ENCODE data around the gene CGREF1.

Gene CGREF1

GRCh38 chr2:27092696-27093429, 26.1 kb downstream of the CGREF1 start:
- TF ChIP-seq, protein P1, sequence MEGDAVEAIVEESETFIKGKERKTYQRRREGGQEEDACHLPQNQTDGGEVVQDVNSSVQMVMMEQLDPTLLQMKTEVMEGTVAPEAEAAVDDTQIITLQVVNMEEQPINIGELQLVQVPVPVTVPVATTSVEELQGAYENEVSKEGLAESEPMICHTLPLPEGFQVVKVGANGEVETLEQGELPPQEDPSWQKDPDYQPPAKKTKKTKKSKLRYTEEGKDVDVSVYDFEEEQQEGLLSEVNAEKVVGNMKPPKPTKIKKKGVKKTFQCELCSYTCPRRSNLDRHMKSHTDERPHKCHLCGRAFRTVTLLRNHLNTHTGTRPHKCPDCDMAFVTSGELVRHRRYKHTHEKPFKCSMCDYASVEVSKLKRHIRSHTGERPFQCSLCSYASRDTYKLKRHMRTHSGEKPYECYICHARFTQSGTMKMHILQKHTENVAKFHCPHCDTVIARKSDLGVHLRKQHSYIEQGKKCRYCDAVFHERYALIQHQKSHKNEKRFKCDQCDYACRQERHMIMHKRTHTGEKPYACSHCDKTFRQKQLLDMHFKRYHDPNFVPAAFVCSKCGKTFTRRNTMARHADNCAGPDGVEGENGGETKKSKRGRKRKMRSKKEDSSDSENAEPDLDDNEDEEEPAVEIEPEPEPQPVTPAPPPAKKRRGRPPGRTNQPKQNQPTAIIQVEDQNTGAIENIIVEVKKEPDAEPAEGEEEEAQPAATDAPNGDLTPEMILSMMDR (IDR thresholded peaks at IDR 0.05; ENCODE audit: borderline replicate concordance, extremely low read depth, low read length, poor library complexity, severe bottlenecking): no peak
- TF ChIP-seq EZH2 (IDR thresholded peaks at IDR 0.05; ENCODE audit: borderline replicate concordance, low read depth, low read length, severe bottlenecking): no peak
- Histone ChIP-seq H3K4me3 (ENCODE audit: low read depth in 1 of 2, low read length in 2 of 2) (no peak overlapping the region), H3K27me3 (ENCODE audit: insufficient read depth, low read length, poor library complexity) (no peaks in the 10 kb centered on the region), H3K4me1 (ENCODE audit: insufficient read depth, low read length) (peaks cover 17% of the 10 kb centered on the region), H3K4me2 (ENCODE audit: insufficient read depth, low read length) (no peak overlapping the region), H3K79me2 (ENCODE audit: insufficient read depth, low read length) (no peaks in the 10 kb centered on the region), H4K20me1 (ENCODE audit: insufficient read depth, low read length) (no peaks in the 10 kb centered on the region), H3K36me3 (ENCODE audit: insufficient read depth, low read length) (no peaks in the 10 kb centered on the region), H3K9ac (ENCODE audit: low read depth, low read length) (no peak overlapping the region), H3K27ac (ENCODE audit: low read length) (no peak overlapping the region), H2AFZ (ENCODE audit: low read depth, low read length) (no peak overlapping the region), H3K9me3 (ENCODE audit: insufficient read depth, low read length, severe bottlenecking) (no peaks in the 10 kb centered on the region)
- no peak for DNase-seq
- no peak for ATAC-seq (ENCODE audit: insufficient read depth, low read depth)

DNA sequence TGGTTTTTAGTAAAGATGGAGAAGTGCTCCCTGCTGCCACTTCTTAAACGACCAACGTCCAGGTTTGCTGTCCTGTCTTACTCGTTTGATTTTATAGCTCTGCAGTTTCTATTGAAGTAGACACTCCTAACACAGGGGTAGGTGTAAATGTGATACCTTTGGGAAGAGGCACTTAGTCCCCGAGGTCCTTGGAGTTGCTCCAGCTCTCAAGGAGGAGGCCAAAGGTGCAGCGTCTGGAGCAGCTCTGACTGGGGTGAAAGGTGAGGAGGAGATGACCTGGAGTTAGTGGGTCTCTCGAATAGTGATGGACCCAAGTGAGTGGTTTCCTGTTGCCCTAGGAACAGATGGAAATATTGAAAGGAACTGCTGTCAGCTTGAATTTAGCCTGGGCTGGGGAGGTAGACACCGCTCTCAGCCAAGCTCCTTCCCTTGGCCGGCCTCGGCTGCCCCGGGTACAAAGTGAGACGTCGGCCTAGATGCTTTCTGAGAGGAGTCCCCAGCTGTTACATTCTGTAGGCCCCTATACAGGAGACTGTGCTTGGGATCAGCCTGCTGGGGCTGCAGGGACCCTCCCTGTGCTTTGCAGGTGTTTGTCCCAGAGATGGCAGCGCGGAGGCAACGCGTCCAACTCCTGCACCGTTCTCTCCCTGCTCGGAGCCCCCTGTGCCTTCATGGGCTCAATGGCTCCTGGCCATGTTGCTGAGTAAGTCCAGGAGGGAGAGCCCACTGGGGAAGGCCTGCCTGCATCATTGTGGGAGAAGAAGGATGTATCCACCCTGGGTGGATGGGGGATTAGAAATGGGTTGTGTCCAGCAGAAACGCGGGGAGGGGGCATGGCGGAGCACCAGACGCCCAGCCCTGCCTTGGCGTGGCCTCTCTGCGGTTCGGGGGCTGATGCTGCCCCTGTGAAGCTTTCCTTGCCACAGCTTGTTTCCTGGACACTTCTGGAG, 26.9 kb downstream of the CGREF1 start:
- Histone ChIP-seq H3K36me3 (ENCODE audit: insufficient read depth, low read length) (no peaks in the 10 kb centered on the region), H3K9me3 (ENCODE audit: insufficient read depth, low read length, severe bottlenecking) (no peaks in the 10 kb centered on the region), H4K20me1 (ENCODE audit: insufficient read depth, low read length) (no peaks in the 10 kb centered on the region), H3K4me2 (ENCODE audit: insufficient read depth, low read length) (no peak overlapping the region), H3K27me3 (ENCODE audit: insufficient read depth, low read length, poor library complexity) (no peaks in the 10 kb centered on the region), H2AFZ (ENCODE audit: low read depth, low read length) (no peak overlapping the region), H3K27ac (ENCODE audit: low read length) (no peak overlapping the region), H3K4me1 (ENCODE audit: insufficient read depth, low read length) (peaks cover 26% of the 10 kb centered on the region), H3K4me3 (ENCODE audit: low read depth in 1 of 2, low read length in 2 of 2) (no peak overlapping the region), H3K9ac (ENCODE audit: low read depth, low read length) (no peak overlapping the region), H3K79me2 (ENCODE audit: insufficient read depth, low read length) (no peaks in the 10 kb centered on the region)
- TF ChIP-seq, protein P1 (IDR thresholded peaks at IDR 0.05; ENCODE audit: borderline replicate concordance, extremely low read depth, low read length, poor library complexity, severe bottlenecking): no peak
- no peak for TF ChIP-seq EZH2 (IDR thresholded peaks at IDR 0.05; ENCODE audit: borderline replicate concordance, low read depth, low read length, severe bottlenecking)
- no peak for ATAC-seq (ENCODE audit: insufficient read depth, low read depth)
- DNase-seq: no peak

- Histone ChIP-seq H3K4me2 (ENCODE audit: insufficient read depth, low read length) (peak overlapping the region; percentile 33; the same call in 1 of the 2 replicates), H3K27me3 (ENCODE audit: insufficient read depth, low read length, poor library complexity) (no peaks in the 10 kb centered on the region), H3K9me3 (ENCODE audit: insufficient read depth, low read length, severe bottlenecking) (no peaks in the 10 kb centered on the region), H3K79me2 (ENCODE audit: insufficient read depth, low read length) (peaks cover 10% of the 10 kb centered on the region), H2AFZ (ENCODE audit: low read depth, low read length) (no peak overlapping the region), H3K4me1 (ENCODE audit: insufficient read depth, low read length) (peaks cover 47% of the 10 kb centered on the region), H3K27ac (ENCODE audit: low read length) (no peak overlapping the region), H3K9ac (ENCODE audit: low read depth, low read length) (no peak overlapping the region), H4K20me1 (ENCODE audit: insufficient read depth, low read length) (no peaks in the 10 kb centered on the region), H3K36me3 (ENCODE audit: insufficient read depth, low read length) (no peaks in the 10 kb centered on the region), H3K4me3 (ENCODE audit: low read depth in 1 of 2, low read length in 2 of 2) (no peak overlapping the region)
- ATAC-seq (ENCODE audit: insufficient read depth, low read depth): no peak
- DNase-seq: no peak
- TF ChIP-seq EZH2 (IDR thresholded peaks at IDR 0.05; ENCODE audit: borderline replicate concordance, low read depth, low read length, severe bottlenecking): no peak
- TF ChIP-seq, protein P1 (IDR thresholded peaks at IDR 0.05; ENCODE audit: borderline replicate concordance, extremely low read depth, low read length, poor library complexity, severe bottlenecking): no peak
Measured at GRCh38 chr2:27089111-27089954, 29.6 kb downstream of the CGREF1 start.

Measured in DND-41 (cell line).